Measurements from ENCODE around the gene RFX1. TPM values are rescaled to one million over a fixed set of nuclear protein-coding genes. Genes with fewer than 3 reads are reported as not detected.

Gene RFX1
- polyA plus RNA-seq, 1 donor from 2014 or later: 2.2 TPM

- H4K20me1 ChIP-seq (ENCODE audit: insufficient read depth): no peaks in the 10 kb centered on the region
- no peak overlapping the region for H3K4me3 ChIP-seq (ENCODE audit: low read length)
- H3K36me3 ChIP-seq (ENCODE audit: insufficient read depth, low read length): no peaks in the 10 kb centered on the region
Observed at GRCh38 chr19:13976446-13976845, 29.7 kb downstream of the RFX1 start.

GRCh38 chr19:13975870-13976269 lies 30.2 kb downstream of the RFX1 start:
- Histone ChIP-seq H3K27me3 (ENCODE audit: insufficient read depth, low read depth, low read length) (no peaks in the 10 kb centered on the region), H2AFZ (ENCODE audit: low read depth, low read length) (no peak overlapping the region), H3K9me2 (ENCODE audit: insufficient read depth, low read length) (no peaks in the 10 kb centered on the region), H3F3A (ENCODE audit: insufficient read depth, low read length, poor library complexity, severe bottlenecking) (no peaks in the 10 kb centered on the region), H3K4me3 (ENCODE audit: low read length) (no peak overlapping the region), H3K9me3 (ENCODE audit: low read length) (no peaks in the 10 kb centered on the region), H3K27ac (ENCODE audit: low read length) (no peak overlapping the region), H3K36me3 (ENCODE audit: insufficient read depth, low read length) (no peaks in the 10 kb centered on the region), H4K20me1 (ENCODE audit: insufficient read depth) (no peaks in the 10 kb centered on the region), H3K4me2 (ENCODE audit: low read length) (no peak overlapping the region), H3K9ac (ENCODE audit: low read length) (no peak overlapping the region), H3K79me2 (replicated peaks; ENCODE audit: insufficient read depth, low read length) (no peaks in the 10 kb centered on the region)
- TF ChIP-seq POLR2AphosphoS5 (IDR thresholded peaks at IDR 0.05) (no peak), REST (IDR thresholded peaks at IDR 0.05; ENCODE audit: borderline replicate concordance) (no peak), RAD21 (conservative IDR thresholded peaks at IDR 0.05) (no peak), SMC3 (conservative IDR thresholded peaks at IDR 0.05; ENCODE audit: poor library complexity) (no peak), TAF1 (IDR thresholded peaks at IDR 0.05; ENCODE audit: low read depth) (no peak), CTCF (IDR thresholded peaks at IDR 0.05; ENCODE audit: poor library complexity, severe bottlenecking) (no peak), EZH2 (IDR thresholded peaks at IDR 0.05; ENCODE audit: borderline replicate concordance, insufficient read depth, low read length, poor library complexity, severe bottlenecking) (no peak)

More at GRCh38 chr19:13976446-13976845, 29.7 kb downstream of the RFX1 start:
- Histone ChIP-seq H3K9me2 (ENCODE audit: insufficient read depth, low read length) (no peaks in the 10 kb centered on the region), H3K27me3 (ENCODE audit: insufficient read depth, low read depth, low read length) (no peaks in the 10 kb centered on the region), H3K27ac (ENCODE audit: low read length) (no peak overlapping the region), H2AFZ (ENCODE audit: low read depth, low read length) (no peak overlapping the region), H3K4me2 (ENCODE audit: low read length) (no peak overlapping the region), H3F3A (ENCODE audit: insufficient read depth, low read length, poor library complexity, severe bottlenecking) (no peaks in the 10 kb centered on the region), H3K79me2 (replicated peaks; ENCODE audit: insufficient read depth, low read length) (no peaks in the 10 kb centered on the region), H3K9me3 (ENCODE audit: low read length) (no peaks in the 10 kb centered on the region), H3K9ac (ENCODE audit: low read length) (no peak overlapping the region)
- no peak for TF ChIP-seq RAD21 (conservative IDR thresholded peaks at IDR 0.05)
- TF ChIP-seq EP300 (conservative IDR thresholded peaks at IDR 0.05; ENCODE audit: poor library complexity, severe bottlenecking): no peak
- TF ChIP-seq CTCF (IDR thresholded peaks at IDR 0.05; ENCODE audit: poor library complexity, severe bottlenecking): no peak
- TF ChIP-seq REST (IDR thresholded peaks at IDR 0.05; ENCODE audit: borderline replicate concordance): no peak
- TF ChIP-seq EZH2 (IDR thresholded peaks at IDR 0.05; ENCODE audit: borderline replicate concordance, insufficient read depth, low read length, poor library complexity, severe bottlenecking): no peak
- no peak for TF ChIP-seq TAF1 (IDR thresholded peaks at IDR 0.05; ENCODE audit: low read depth)
- TF ChIP-seq MXI1 (conservative IDR thresholded peaks at IDR 0.05; ENCODE audit: poor library complexity, severe bottlenecking): no peak
- TF ChIP-seq POLR2AphosphoS5 (IDR thresholded peaks at IDR 0.05): no peak
- no peak for TF ChIP-seq SMC3 (conservative IDR thresholded peaks at IDR 0.05; ENCODE audit: poor library complexity)

Measured in neural cell (in vitro differentiated cells).